ENCODE data around the gene PPP1R16B.

DNA sequence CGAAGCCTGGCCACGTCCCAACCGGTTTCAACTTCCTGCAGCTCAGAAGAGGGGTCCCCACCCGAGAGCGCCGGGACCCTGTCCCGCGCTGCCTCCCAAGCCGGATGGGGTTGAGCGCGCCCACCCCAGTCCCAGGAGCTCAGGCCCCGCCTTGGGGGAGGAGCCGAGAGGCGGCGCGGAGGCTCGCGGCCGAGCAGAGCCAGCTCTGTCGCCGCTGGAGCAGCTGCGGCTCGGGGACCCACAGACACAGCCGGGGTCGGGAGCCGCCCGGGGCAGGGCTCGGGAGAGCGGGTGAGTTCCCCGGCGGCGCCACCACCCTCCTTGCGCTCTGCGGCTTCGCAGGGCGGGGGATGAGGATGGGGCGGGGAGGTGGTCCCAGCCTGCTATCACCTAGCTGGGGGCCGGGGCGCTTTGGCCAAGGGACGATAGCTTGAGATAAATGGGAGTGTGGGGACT, at the start of gene PPP1R16B:
- TF ChIP-seq POLR2AphosphoS5 (IDR thresholded peaks at IDR 0.05; ENCODE audit: borderline replicate concordance, low read depth, low read length) (no peak), EZH2 (IDR thresholded peaks at IDR 0.05) (no peak), FOXP2 (optimal IDR thresholded peaks at IDR 0.05; ENCODE audit: control extremely low read depth, extremely low read length, insufficient read depth) (no peak)

Measured in SK-N-MC (cell line).